Measurements from ENCODE around the gene LLGL2.

DNA sequence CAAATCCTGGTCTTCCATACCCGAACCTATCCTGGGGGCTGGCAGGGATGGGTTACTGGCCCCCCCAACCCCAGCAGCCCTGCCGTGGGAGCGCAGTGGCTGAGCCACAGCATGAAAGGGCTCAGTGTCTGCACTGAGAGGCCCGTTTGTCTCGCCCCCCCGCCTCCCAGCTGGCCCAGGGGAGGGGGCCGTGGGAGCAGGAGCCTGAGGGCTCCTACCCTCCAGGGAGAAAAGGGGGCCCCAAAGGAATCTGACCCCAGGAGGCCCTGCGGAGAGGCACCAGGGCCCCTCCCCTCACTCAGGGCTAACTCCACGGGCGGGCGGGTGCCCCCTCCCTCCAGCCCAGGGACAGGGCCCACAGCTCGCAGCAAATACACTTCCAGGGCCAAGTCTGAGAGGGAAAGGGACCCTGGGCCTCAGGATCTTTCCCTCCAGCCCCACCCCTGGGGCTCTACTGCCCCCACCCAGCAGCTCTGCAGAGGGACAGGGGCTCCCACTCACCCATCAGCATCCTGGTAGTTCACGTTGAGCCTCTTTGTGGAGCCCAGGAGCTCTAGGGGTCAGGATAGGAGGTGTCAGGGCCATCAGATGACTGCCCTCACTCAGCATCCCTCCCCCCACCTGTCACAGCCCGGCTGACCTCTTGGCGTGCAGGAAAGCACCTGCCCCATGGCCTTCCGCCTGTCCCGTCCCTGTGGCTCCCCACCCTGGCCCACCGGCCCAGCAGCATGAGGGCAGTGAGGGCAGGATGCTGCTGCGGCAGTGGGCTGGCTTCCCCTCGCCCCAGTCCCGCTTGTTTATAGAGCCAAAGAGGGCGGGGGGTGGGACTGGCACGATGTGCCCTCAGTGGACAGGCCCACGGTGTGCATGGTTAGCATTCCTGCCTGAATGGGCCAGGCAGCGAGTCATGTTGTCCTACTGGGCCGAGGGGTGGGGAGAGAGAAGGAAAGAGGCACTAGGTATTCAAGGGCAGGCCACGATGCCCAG lies 17.5 kb upstream of the LLGL2 start:
- no peak for TF ChIP-seq POLR2A (IDR thresholded peaks at IDR 0.05; ENCODE audit: low read depth, low read length)
- no peak for TF ChIP-seq TAF1 (IDR thresholded peaks at IDR 0.05; ENCODE audit: low read depth, low read length)
- TF ChIP-seq POLR2AphosphoS5 (IDR thresholded peaks at IDR 0.05; ENCODE audit: low read depth, low read length), result no peak
- TF ChIP-seq SPI1 (IDR thresholded peaks at IDR 0.05; ENCODE audit: low read depth, low read length), result no peak
- no peak for TF ChIP-seq PAX5 (IDR thresholded peaks at IDR 0.05; ENCODE audit: insufficient read depth, low read length, severe bottlenecking)

Data from GM12891 (cell line).